H1 (cell line): Measurements from ENCODE around the gene AIPL1. TPM values are rescaled to one million over a fixed set of nuclear protein-coding genes. Genes with fewer than 3 reads are reported as not detected.

ENCODE experiments used
- CTCF ChIA-PET: fragments of 300-600 bp; sonication (Branson Sonifier 250); formaldehyde crosslinking; loops from one replicate; lab custom pipeline; 2021; ENCODE audit not compliant: partially characterized antibody; lab: Charles Lee
- POLR2A ChIA-PET: fragments of 300-600 bp; sonication (Branson Sonifier 250); formaldehyde crosslinking; loops from one replicate; lab custom pipeline; 2021; ENCODE audit warnings: inconsistent platforms; ENCODE audit not compliant: partially characterized antibody; lab: Charles Lee
- DNase-seq, 2 experiments: peaks; one replicate each; pipeline versions ENCODE4 v3.0.0 to v3.0.0-alpha.2; 2010 to 2022; ENCODE audit warnings: low spot score in 2 of 2, low read depth in 1 of 2, mixed read lengths in 1 of 2
- FAIRE-seq: peaks from 2 replicates; lab custom pipeline; 2011; peaks lifted over from hg19 to GRCh38; lab: Jason Lieb, UNC
- H2AFZ ChIP-seq: 2 replicates; pipeline ENCODE4 v1.8.1; 2012; ENCODE audit warnings: low read length, inconsistent platforms
- H2AK5ac ChIP-seq: 2 replicates; pipeline ENCODE4 v1.6.1; 2013; ENCODE audit warnings: low read depth, low read length
- H2BK120ac ChIP-seq: replicated peaks from 2 replicates; pipeline ENCODE3; 2013; ENCODE audit warnings: low read depth, low read length, inconsistent platforms
- H2BK12ac ChIP-seq: 2 replicates; pipeline ENCODE4 v1.6.1; 2013; ENCODE audit warnings: low read depth, low read length
- H2BK15ac ChIP-seq: 2 replicates; pipeline ENCODE4 v1.6.1; 2013; ENCODE audit warnings: low read length
- H2BK20ac ChIP-seq: 2 replicates; pipeline ENCODE4 v1.6.1; 2013; ENCODE audit warnings: low read length
- H2BK5ac ChIP-seq: 2 replicates; pipeline ENCODE4 v1.6.1; 2013; ENCODE audit warnings: low read depth, low read length
- H3K14ac ChIP-seq: 2 replicates; pipeline ENCODE4 v1.6.1; 2013; ENCODE audit warnings: inconsistent platforms; ENCODE audit not compliant: insufficient read length
- H3K18ac ChIP-seq: 2 replicates; pipeline ENCODE4 v1.6.1; 2013; ENCODE audit warnings: low read length; ENCODE audit errors: extremely low read depth
- H3K23ac ChIP-seq: 2 replicates; pipeline ENCODE4 v1.6.1; 2013; ENCODE audit warnings: inconsistent platforms; ENCODE audit not compliant: insufficient read length
- H3K23me2 ChIP-seq: 2 replicates; pipeline ENCODE4 v1.6.1; 2013; ENCODE audit warnings: low read depth, low read length
- H3K27ac ChIP-seq: 2 replicates; pipeline ENCODE4 v1.6.1; 2011; ENCODE audit warnings: low read depth, low read length, inconsistent platforms
- H3K27me3 ChIP-seq, 4 experiments: replicated peaks in 1 of 4; 1 replicate in 1 of 4; 2 replicates in 3 of 4; pipeline versions ENCODE4 v1.6.1 to v1.8.1; 2011 to 2013; ENCODE audit warnings: low read length in 3 of 4, mild to moderate bottlenecking in 3 of 4, inconsistent platforms in 2 of 4, mixed read lengths in 2 of 4, moderate library complexity in 1 of 4; ENCODE audit not compliant: control insufficient read depth in 3 of 4, insufficient read depth in 3 of 4; ENCODE audit errors: extremely low read depth in 1 of 4
- H3K36me3 ChIP-seq, 4 experiments: 2 replicates each; pipeline versions ENCODE4 v1.6.1 to v1.8.1; 2011 to 2013; ENCODE audit warnings: mild to moderate bottlenecking in 4 of 4, low read length in 3 of 4, moderate library complexity in 2 of 4, control low read depth in 1 of 4, inconsistent platforms in 1 of 4; ENCODE audit not compliant: insufficient read depth in 4 of 4, control insufficient read depth in 2 of 4
- H3K4ac ChIP-seq: replicated peaks from 2 replicates; pipeline ENCODE3; 2013; ENCODE audit warnings: low read length, low read depth, mixed read lengths, inconsistent platforms; ENCODE audit not compliant: insufficient read length
- H3K4me1 ChIP-seq, 4 experiments: replicated peaks in 1 of 4; 1 replicate in 1 of 4; 2 replicates in 3 of 4; pipeline versions ENCODE4 v1.6.1 to v1.8.1; 2011 to 2013; ENCODE audit warnings: low read length in 3 of 4, inconsistent platforms in 2 of 4, mixed read lengths in 1 of 4; ENCODE audit not compliant: insufficient read depth in 4 of 4, control insufficient read depth in 3 of 4
- H3K4me2 ChIP-seq, 2 experiments: 2 replicates each; pipeline versions ENCODE4 v1.6.1 to v1.8.1; 2011 to 2013; ENCODE audit warnings: low read depth in 2 of 2, low read length in 2 of 2, control low read depth in 1 of 2, inconsistent platforms in 1 of 2, mild to moderate bottlenecking in 1 of 2; ENCODE audit not compliant: insufficient read depth in 1 of 2
- H3K4me3 ChIP-seq, 4 experiments: fragments of 200-600, 300-600 bp in 1 of 4; sonication (generic), shearing (Covaris generic), sonication (Bioruptor Twin) in 1 of 4; 2 replicates each; pipeline versions ENCODE4 v1.5.1 to v1.8.1; 2011 to 2016; ENCODE audit warnings: low read length in 4 of 4, low read depth in 3 of 4, control low read depth in 2 of 4, inconsistent platforms in 2 of 4, mild to moderate bottlenecking in 2 of 4, mixed read lengths in 1 of 4, moderate library complexity in 1 of 4; ENCODE audit not compliant: insufficient read depth in 2 of 4; ENCODE audit errors: extremely low read depth in 1 of 4
- H3K56ac ChIP-seq: replicated peaks from 2 replicates; pipeline ENCODE3; 2013; ENCODE audit warnings: low read depth, mild to moderate bottlenecking, mixed read lengths, low read length, inconsistent platforms; ENCODE audit not compliant: insufficient read length
- H3K79me1 ChIP-seq: 2 replicates; pipeline ENCODE4 v1.6.1; 2013; ENCODE audit warnings: low read depth, low read length, control low read depth
- H3K79me2 ChIP-seq, 2 experiments: 2 replicates each; pipeline versions ENCODE4 v1.6.1 to v1.8.1; 2012 to 2013; ENCODE audit warnings: low read length in 2 of 2, mild to moderate bottlenecking in 2 of 2, inconsistent platforms in 1 of 2; ENCODE audit not compliant: insufficient read depth in 2 of 2, control insufficient read depth in 1 of 2
- H3K9ac ChIP-seq, 4 experiments: replicated peaks in 1 of 4; 1 replicate in 1 of 4; 2 replicates in 3 of 4; pipeline versions ENCODE4 v1.6.1 to v1.8.1; 2011 to 2013; ENCODE audit warnings: low read depth in 3 of 4, low read length in 3 of 4, control low read depth in 2 of 4, mild to moderate bottlenecking in 2 of 4, moderate library complexity in 2 of 4, inconsistent platforms in 1 of 4; ENCODE audit errors: extremely low read depth in 1 of 4
- H3K9me3 ChIP-seq, 2 experiments: 2 replicates each; pipeline versions ENCODE4 v1.6.1 to v1.8.1; 2012 to 2013; ENCODE audit warnings: mild to moderate bottlenecking in 2 of 2, moderate library complexity in 2 of 2, control low read depth in 1 of 2, inconsistent platforms in 1 of 2, low read depth in 1 of 2, low read length in 1 of 2, mixed read lengths in 1 of 2; ENCODE audit not compliant: insufficient read depth in 2 of 2
- H4K20me1 ChIP-seq, 2 experiments: replicated peaks in 1 of 2; 2 replicates each; pipeline versions ENCODE3 to v1.8.1; 2011 to 2013; ENCODE audit warnings: inconsistent platforms in 2 of 2, low read length in 2 of 2, mild to moderate bottlenecking in 1 of 2; ENCODE audit not compliant: insufficient read depth in 2 of 2, control insufficient read depth in 1 of 2
- H4K5ac ChIP-seq: 2 replicates; pipeline ENCODE4 v1.6.1; 2013; ENCODE audit warnings: low read length, low read depth, mixed read lengths, inconsistent platforms; ENCODE audit not compliant: insufficient read length
- H4K8ac ChIP-seq: 2 replicates; pipeline ENCODE4 v1.8.0; 2013; ENCODE audit warnings: mild to moderate bottlenecking, moderate library complexity, low read length, inconsistent platforms; ENCODE audit not compliant: insufficient read depth; ENCODE audit errors: extremely low read depth
- H4K91ac ChIP-seq: replicated peaks from 2 replicates; pipeline ENCODE3; 2013; ENCODE audit warnings: low read length, mixed read lengths, inconsistent platforms; ENCODE audit not compliant: insufficient read length
- CHD1 ChIP-seq: IDR thresholded peaks from 2 replicates; pipeline ENCODE4 v1.6.1; 2012; ENCODE audit warnings: low read depth, low read length, improper control_type of control experiment
- EZH2 ChIP-seq: fragments of 200-600 bp; sonication (generic); IDR thresholded peaks from 2 replicates; pipeline ENCODE4 v1.7.1; 2012; ENCODE audit warnings: low read depth, mild to moderate bottlenecking, moderate library complexity, low read length, inconsistent platforms; ENCODE audit not compliant: severe bottlenecking
- GTF2F1 ChIP-seq: IDR thresholded peaks from 2 replicates; pipeline ENCODE4 v1.6.1; 2012; ENCODE audit warnings: low read depth, low read length, improper control_type of control experiment, borderline replicate concordance
- NANOG ChIP-seq: IDR thresholded peaks from 2 replicates; pipeline ENCODE4 v1.6.1; 2011; ENCODE audit warnings: low read length, low read depth, mild to moderate bottlenecking, inconsistent platforms; ENCODE audit not compliant: insufficient read depth, poor library complexity, severe bottlenecking
- SP4 ChIP-seq: IDR thresholded peaks from 2 replicates; pipeline ENCODE4 v1.6.1; 2012; ENCODE audit warnings: low read length, inconsistent platforms
- TBP ChIP-seq: IDR thresholded peaks from 2 replicates; pipeline ENCODE4 v1.6.1; 2011; ENCODE audit warnings: low read depth, low read length, improper control_type of control experiment
- WGBS, 2 experiments: shearing (Covaris generic) in 1 of 2; methylation state at CpG; one replicate each; pipeline versions ENCODE4 v1.1.6 to v1.1.7; 2013 to 2015; ENCODE audit warnings: low lambda C conversion rate in 2 of 2, mixed read lengths in 2 of 2, inconsistent platforms in 1 of 2, low coverage in 1 of 2, missing lambda C conversion rate in 1 of 2; ENCODE audit not compliant: insufficient replicate concordance in 2 of 2, insufficient coverage in 1 of 2, insufficient read length in 1 of 2; ENCODE audit errors: extremely low coverage in 1 of 2, missing lambda C conversion rate in 1 of 2; 5-methylcytosine and 5-hydroxymethylcytosine counted together
- long read RNA-seq, 2 experiments: library from RNA in 1 of 2; library from capped mRNA in 1 of 2; stranded (forward); transcript quantifications; one replicate each; pipeline ENCODE4 v2.0.0, GENCODE V29; 2021; ENCODE audit warnings: inconsistent platforms in 1 of 2
- polyA minus RNA-seq, 3 experiments: library from RNA; depleted of rRNA, polyadenylated mRNA; stranded (reverse); fragments of >200 nt; gene quantifications; 1 replicate in 2 of 3; 2 replicates in 1 of 3; pipeline ENCODE4 v1.2.3, GENCODE V29; 2011
- polyA plus RNA-seq, 7 experiments: library from polyadenylated mRNA; depleted of rRNA in 3 of 7; stranded (reverse) in 5 of 7; unstranded in 2 of 7; fragments of >200 nt in 5 of 7; fragments of 200-250 nt in 2 of 7; gene quantifications; 1 replicate in 5 of 7; 2 replicates in 1 of 7; 4 replicates in 1 of 7; pipeline versions ENCODE4 v1.2.1 to v1.2.3, GENCODE V29; 2011 to 2013; ENCODE audit warnings: missing spikeins in 2 of 7, mixed read lengths in 2 of 7
- total RNA-seq: library from RNA; stranded (reverse); fragmentation: NEBNext Ultra II Directional; extraction: Animal tissue kit (Norgen Biotek cat#: 25700); gene quantifications from 2 replicates; pipeline ENCODE4 v1.2.1, GENCODE V29; 2021
- TF ChIP-seq, protein P1 (sequence below): IDR thresholded peaks from 2 replicates; pipeline ENCODE4 v1.6.1; 2012; ENCODE audit warnings: low read length, inconsistent platforms

Gene AIPL1, protein sequence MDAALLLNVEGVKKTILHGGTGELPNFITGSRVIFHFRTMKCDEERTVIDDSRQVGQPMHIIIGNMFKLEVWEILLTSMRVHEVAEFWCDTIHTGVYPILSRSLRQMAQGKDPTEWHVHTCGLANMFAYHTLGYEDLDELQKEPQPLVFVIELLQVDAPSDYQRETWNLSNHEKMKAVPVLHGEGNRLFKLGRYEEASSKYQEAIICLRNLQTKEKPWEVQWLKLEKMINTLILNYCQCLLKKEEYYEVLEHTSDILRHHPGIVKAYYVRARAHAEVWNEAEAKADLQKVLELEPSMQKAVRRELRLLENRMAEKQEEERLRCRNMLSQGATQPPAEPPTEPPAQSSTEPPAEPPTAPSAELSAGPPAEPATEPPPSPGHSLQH
- 0.71 TPM in 1 of 2 replicates, not detected in the other for total RNA-seq
- polyA plus RNA-seq (2011; rRNA removed): 0.56 and 0.89 TPM in 2 replicates
- polyA plus RNA-seq (2011; cell fraction: cytosol; rRNA removed): 1.6 TPM
- 0.78 TPM for polyA plus RNA-seq (2011; cell fraction: nucleus; rRNA removed)
- polyA plus RNA-seq (2012, experiment 1 of 2): 0.22 to 0.55 TPM (median 0.40 TPM) in 4 replicates
- polyA plus RNA-seq (2012, experiment 2 of 2): 0.09 TPM
- polyA plus RNA-seq (2013, experiment 1 of 2): 0.14 TPM
- 0.29 TPM for polyA plus RNA-seq (2013, experiment 2 of 2)
- 0.20 and 0.22 TPM in 2 replicates for polyA minus RNA-seq (2011; rRNA and poly(A)+ RNA removed)
- not detected for polyA minus RNA-seq (2011; cell fraction: cytosol; rRNA and poly(A)+ RNA removed)
- not detected for polyA minus RNA-seq (2011; cell fraction: nucleus; rRNA and poly(A)+ RNA removed)
- long read RNA-seq, experiment 1: 0 reads
- long read RNA-seq, experiment 2, partial matches to known transcripts: 0 of 1 reads
- long read RNA-seq, experiment 2, other reads (novel, unspliced or antisense): 0 of 1 reads

DNA sequence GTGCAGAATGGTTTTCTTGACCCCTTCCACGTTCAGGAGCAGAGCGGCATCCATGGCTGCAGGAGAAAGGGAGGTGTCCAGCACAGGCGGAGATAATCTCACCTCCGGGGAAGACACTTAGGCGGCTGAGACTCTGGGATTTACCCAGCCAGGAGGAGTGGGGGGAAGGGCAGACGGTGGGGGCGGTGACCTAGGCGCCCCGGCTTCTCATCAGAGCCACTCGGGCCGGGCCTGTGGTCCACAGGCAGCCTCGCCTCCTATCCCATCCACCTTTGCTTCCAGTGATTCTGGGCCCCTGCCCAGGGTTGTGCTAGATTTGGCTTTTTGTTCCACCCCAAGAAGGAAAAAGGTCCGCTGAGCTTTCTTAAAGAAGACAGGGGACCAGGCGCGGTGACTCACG is at the start of gene AIPL1:
Gene AIPL1 (minus strand): TSS at position 71 of the 400 bp plus-strand sequence. CDS start 17 bp downstream, at position 54.
- H4K20me1 ChIP-seq: no peaks in the 10 kb centered on the region
- no peak within 1 kb of the TSS for H3K4me3 ChIP-seq
- no peak within 1 kb of the TSS for H4K5ac ChIP-seq
- WGBS, 2 experiments: 87% methylated on average over 16 of the region's 16 CpGs; no CpG with 5 or more reads in 1 of the 2 experiments
- H3K9me3 ChIP-seq: peaks cover 3 to 4% of the 10 kb centered on the region in 2 experiments; a peak in 2 of 4 replicates
- no peak within 1 kb of the TSS for H3K23ac ChIP-seq
- POLR2A ChIA-PET: interaction anchor here (1.0 to 2.0 kb wide), 4 partner anchors 9 to 949 kb away, joined by 3 to 6 read pairs (median 3); partner anchors contain the start of genes DERL2, MIS12 and PIMREG
- no peak within 1 kb of the TSS; the same call in 1 of the 2 replicates for H2BK5ac ChIP-seq
- DNase-seq (no peak), FAIRE-seq (no peak)
- no peak within 1 kb of the TSS for H2AK5ac ChIP-seq
- no peak within 1 kb of the TSS for H3K4ac ChIP-seq
- H3K14ac ChIP-seq: no peak within 1 kb of the TSS
- no peak within 1 kb of the TSS for H2BK15ac ChIP-seq
- peaks cover 2 to 16% (median 5%) of the 10 kb centered on the region in 4 experiments for H3K4me1 ChIP-seq
- CTCF ChIA-PET: interaction anchor here (0.8 to 5.3 kb wide), 18 partner anchors 12 to 843 kb away, joined by 3 to 60 read pairs (median 4); no protein-coding TSS in a partner anchor
- H2BK20ac ChIP-seq: no peak within 1 kb of the TSS
- H3K36me3 ChIP-seq: no peaks in the 10 kb centered on the region
- H3K56ac ChIP-seq: no peak within 1 kb of the TSS
- H4K91ac ChIP-seq: no peak within 1 kb of the TSS
- no peak within 1 kb of the TSS for H3K9ac ChIP-seq
- no peaks in the 10 kb centered on the region for H3K27me3 ChIP-seq
- H3K27ac ChIP-seq: no peak within 1 kb of the TSS
- no peaks in the 10 kb centered on the region for H3K79me1 ChIP-seq
- H2BK120ac ChIP-seq: no peak within 1 kb of the TSS
- H3K4me2 ChIP-seq: no peak within 1 kb of the TSS
- H2AFZ ChIP-seq: peak within 1 kb of the TSS; percentile 9; the same call in 1 of the 2 replicates
- H3K23me2 ChIP-seq: no peaks in the 10 kb centered on the region
- H3K79me2 ChIP-seq: no peaks in the 10 kb centered on the region
- H3K18ac ChIP-seq: peak within 1 kb of the TSS; percentile 24; the same call in 1 of the 2 replicates
- peak within 1 kb of the TSS; percentile 47 for H4K8ac ChIP-seq
- 0 out of 2 replicates have a peak within 1 kb of the TSS, but pooled peaks have one; percentile 27 for H2BK12ac ChIP-seq
- TF ChIP-seq TBP: no peak
- TF ChIP-seq SP4: no peak
- TF ChIP-seq GTF2F1: no peak
- TF ChIP-seq NANOG: no peak
- TF ChIP-seq EZH2: no peak
- no peak for TF ChIP-seq CHD1
- TF ChIP-seq, protein P1, sequence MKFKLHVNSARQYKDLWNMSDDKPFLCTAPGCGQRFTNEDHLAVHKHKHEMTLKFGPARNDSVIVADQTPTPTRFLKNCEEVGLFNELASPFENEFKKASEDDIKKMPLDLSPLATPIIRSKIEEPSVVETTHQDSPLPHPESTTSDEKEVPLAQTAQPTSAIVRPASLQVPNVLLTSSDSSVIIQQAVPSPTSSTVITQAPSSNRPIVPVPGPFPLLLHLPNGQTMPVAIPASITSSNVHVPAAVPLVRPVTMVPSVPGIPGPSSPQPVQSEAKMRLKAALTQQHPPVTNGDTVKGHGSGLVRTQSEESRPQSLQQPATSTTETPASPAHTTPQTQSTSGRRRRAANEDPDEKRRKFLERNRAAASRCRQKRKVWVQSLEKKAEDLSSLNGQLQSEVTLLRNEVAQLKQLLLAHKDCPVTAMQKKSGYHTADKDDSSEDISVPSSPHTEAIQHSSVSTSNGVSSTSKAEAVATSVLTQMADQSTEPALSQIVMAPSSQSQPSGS: no peak
